ENCODE measurements around the gene SUFU. TPM values are rescaled to one million over a fixed set of nuclear protein-coding genes. Genes with fewer than 3 reads are reported as not detected.

SUFU gene
- total and polyA plus RNA-seq, 2 of the 8 experiments (the other 6 are each of a cell fraction or from before 2014, with no cell fraction given), result 7.0 to 10.8 TPM

DNA sequence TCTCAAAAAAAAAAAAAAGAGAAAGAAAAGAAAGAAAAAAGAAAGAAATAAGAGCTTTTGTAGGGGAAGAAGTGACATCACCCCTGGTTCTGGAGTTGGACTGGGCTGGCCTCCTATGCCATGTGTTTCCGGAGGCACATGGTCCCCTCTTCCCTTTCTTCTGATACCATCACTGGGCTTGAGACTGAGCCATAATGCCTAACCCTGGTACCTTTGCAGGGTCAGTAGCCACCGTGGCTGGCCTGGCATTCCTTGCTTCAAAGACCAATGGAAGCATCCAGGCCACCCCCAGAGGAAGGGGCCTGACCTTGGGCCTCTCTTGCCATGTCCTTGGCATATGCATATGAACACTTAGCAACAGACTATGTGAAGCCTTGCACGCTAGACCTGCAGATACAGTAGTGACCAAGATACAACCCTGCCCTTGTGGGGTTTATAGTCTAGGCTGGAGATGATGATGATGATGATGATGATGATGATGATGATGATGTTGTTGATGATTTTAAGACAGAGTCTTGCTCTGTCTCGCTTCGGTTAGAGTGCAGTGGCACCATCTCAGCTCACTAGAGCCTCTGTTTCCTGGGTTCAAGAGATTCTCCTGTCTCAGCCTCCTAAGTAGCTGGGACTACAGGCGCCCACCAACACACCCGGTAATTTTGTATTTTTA, 31.8 kb downstream of the SUFU start:
- no peak overlapping the region for H2BK20ac ChIP-seq (ENCODE audit: low read length)
- H3K23ac ChIP-seq (ENCODE audit: insufficient read length), result no peak overlapping the region
- H4K8ac ChIP-seq (ENCODE audit: extremely low read depth, insufficient read depth, low read length), result no peak overlapping the region
- H3K9me3 ChIP-seq (ENCODE audit: insufficient read depth in 2 of 2, low read depth in 1 of 2, low read length in 1 of 2), result no peaks in the 10 kb centered on the region
- H2AFZ ChIP-seq (ENCODE audit: low read length), result no peak overlapping the region
- FAIRE-seq, result no peak
- WGBS, 2 experiments (ENCODE audit: extremely low coverage in 1 of 2, insufficient coverage in 1 of 2, insufficient read length in 1 of 2, insufficient replicate concordance in 2 of 2, low coverage in 1 of 2, low lambda C conversion rate in 2 of 2, missing lambda C conversion rate in 1 of 2), result 94% methylated on average over 7 of the region's 7 CpGs; no CpG with 5 or more reads in 1 of the 2 experiments
- DNase-seq (ENCODE audit: low read depth in 1 of 2, low spot score in 2 of 2), result no peak
- no peak overlapping the region for H4K5ac ChIP-seq (ENCODE audit: insufficient read length, low read depth, low read length)
- H3K36me3 ChIP-seq (ENCODE audit: control insufficient read depth in 2 of 4, insufficient read depth in 4 of 4, low read length in 3 of 4), result no peaks in the 10 kb centered on the region
- H4K20me1 ChIP-seq (replicated peaks in 1 of 2; ENCODE audit: control insufficient read depth in 1 of 2, insufficient read depth in 2 of 2, low read length in 2 of 2), result peaks cover 2 to 4% of the 10 kb centered on the region in 2 experiments
- no peaks in the 10 kb centered on the region for H3K27me3 ChIP-seq (replicated peaks in 1 of 4; ENCODE audit: control insufficient read depth in 3 of 4, extremely low read depth in 1 of 4, insufficient read depth in 3 of 4, low read length in 3 of 4)
- no peak overlapping the region for H3K4me2 ChIP-seq (ENCODE audit: insufficient read depth in 1 of 2, low read depth in 2 of 2, low read length in 2 of 2)
- no peak overlapping the region for H3K18ac ChIP-seq (ENCODE audit: extremely low read depth, low read length)
- no peaks in the 10 kb centered on the region for H3K79me1 ChIP-seq (ENCODE audit: low read depth, low read length)
- H3K56ac ChIP-seq (replicated peaks; ENCODE audit: insufficient read length, low read depth, low read length), result no peak overlapping the region
- no peak overlapping the region for H2BK15ac ChIP-seq (ENCODE audit: low read length)
- POLR2A ChIA-PET (ENCODE audit: partially characterized antibody), result no interaction called here
- no peaks in the 10 kb centered on the region for H3K79me2 ChIP-seq (ENCODE audit: control insufficient read depth in 1 of 2, insufficient read depth in 2 of 2, low read length in 2 of 2)
- no peak overlapping the region for H4K91ac ChIP-seq (replicated peaks; ENCODE audit: insufficient read length, low read length)
- H3K9ac ChIP-seq (replicated peaks in 1 of 4; ENCODE audit: extremely low read depth in 1 of 4, low read depth in 3 of 4, low read length in 3 of 4), result no peak overlapping the region
- H3K14ac ChIP-seq (ENCODE audit: insufficient read length), result no peak overlapping the region
- H3K4me3 ChIP-seq (ENCODE audit: extremely low read depth in 1 of 4, insufficient read depth in 2 of 4, low read depth in 3 of 4, low read length in 4 of 4), result no peak overlapping the region
- H2BK5ac ChIP-seq (ENCODE audit: low read depth, low read length), result no peak overlapping the region
- CTCF ChIA-PET (ENCODE audit: partially characterized antibody), result interaction anchor here (1.0 kb wide), 1 partner anchor 10 kb away, joined by 3 read pairs; no protein-coding TSS in a partner anchor
- no peak overlapping the region for H3K27ac ChIP-seq (ENCODE audit: low read depth, low read length)
- H2BK120ac ChIP-seq (replicated peaks; ENCODE audit: low read depth, low read length), result no peak overlapping the region
- H3K23me2 ChIP-seq (ENCODE audit: low read depth, low read length), result no peaks in the 10 kb centered on the region
- H3K4ac ChIP-seq (replicated peaks; ENCODE audit: insufficient read length, low read depth, low read length), result no peak overlapping the region
- H2BK12ac ChIP-seq (ENCODE audit: low read depth, low read length), result no peak overlapping the region
- no peak overlapping the region for H2AK5ac ChIP-seq (ENCODE audit: low read depth, low read length)
- no peaks in the 10 kb centered on the region for H3K4me1 ChIP-seq (replicated peaks in 1 of 4; ENCODE audit: control insufficient read depth in 3 of 4, insufficient read depth in 4 of 4, low read length in 3 of 4)
- TF ChIP-seq CEBPB (IDR thresholded peaks at IDR 0.05; ENCODE audit: low read depth, low read length) (no peak), JUN (IDR thresholded peaks at IDR 0.05; ENCODE audit: low read depth, low read length) (no peak), TAF7 (optimal IDR thresholded peaks at IDR 0.05; ENCODE audit: borderline replicate concordance, low read depth, low read length) (no peak), SAP30 (IDR thresholded peaks at IDR 0.05; ENCODE audit: insufficient read depth, insufficient replicate concordance, low read length) (no peak), MAFK (IDR thresholded peaks at IDR 0.05; ENCODE audit: low read depth, low read length) (no peak), KDM5A (IDR thresholded peaks at IDR 0.05; ENCODE audit: low read length) (no peak), NRF1 (IDR thresholded peaks at IDR 0.05; ENCODE audit: low read depth, low read length) (no peak), SP1 (IDR thresholded peaks at IDR 0.05; ENCODE audit: low read depth, low read length) (no peak), KDM4A (IDR thresholded peaks at IDR 0.05; ENCODE audit: low read depth, low read length, severe bottlenecking) (no peak), SIRT6 (IDR thresholded peaks at IDR 0.05; ENCODE audit: low read length) (no peak), RNF2 (IDR thresholded peaks at IDR 0.05; ENCODE audit: borderline replicate concordance, low read depth, low read length, missing control alignments, poor library complexity, severe bottlenecking) (no peak), JUND (IDR thresholded peaks at IDR 0.05; ENCODE audit: low read length) (no peak)

All from H1 (cell line).